ENCODE measurements around the gene GMPPB. TPM values are rescaled to one million over a fixed set of nuclear protein-coding genes. Genes with fewer than 3 reads are reported as not detected.

Gene GMPPB
- total and polyA plus RNA-seq, 4 donors, result 12.6 to 57.8 (median 35.6) TPM

DNA sequence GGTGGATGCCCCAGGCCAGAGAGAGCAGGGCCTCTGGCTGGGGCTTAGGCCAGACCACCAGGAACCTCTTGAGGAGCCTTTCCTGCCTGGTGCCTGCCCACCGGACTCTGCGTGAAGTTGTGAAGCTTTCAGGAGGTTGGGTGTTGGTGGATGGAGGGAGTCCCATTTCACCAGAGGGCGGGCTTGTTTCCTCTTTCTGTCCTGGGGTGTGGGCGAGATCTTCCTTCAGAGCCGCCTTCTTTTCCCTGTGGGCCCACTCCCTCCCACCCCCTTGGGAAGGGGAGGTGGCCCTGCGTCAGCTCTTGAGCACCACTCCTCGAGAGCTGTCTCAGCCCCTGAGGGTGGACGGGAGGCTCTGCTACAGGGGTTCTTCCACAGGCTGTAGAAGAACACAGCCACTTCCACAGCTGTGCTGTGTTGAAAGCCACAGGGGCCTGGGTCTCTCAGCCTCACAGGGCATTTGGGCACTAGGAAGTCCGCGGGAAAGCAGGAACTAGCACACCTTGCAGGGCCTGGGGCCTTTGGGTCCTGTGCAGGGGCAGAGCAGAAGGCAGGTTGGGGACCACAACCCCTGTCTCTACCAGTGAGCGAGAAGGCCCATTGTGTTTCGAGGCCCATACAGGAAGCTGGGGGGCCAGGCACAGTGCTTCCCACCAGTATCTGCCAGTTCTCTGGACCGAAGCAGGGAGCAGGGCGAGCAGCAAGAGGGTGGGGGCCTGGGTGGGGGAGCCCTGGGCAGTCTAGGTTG is 6.4 kb downstream of the GMPPB start:
- WGBS, result 97% methylated on average over 14 of the region's 14 CpGs
- no peak for DNase-seq (ENCODE audit: low spot score)
- TF ChIP-seq YY1 (IDR thresholded peaks at IDR 0.05), result no peak
- no peak for TF ChIP-seq HNF4G (IDR thresholded peaks at IDR 0.05)
- no peak for TF ChIP-seq GABPA (IDR thresholded peaks at IDR 0.05 in 1 of 2, conservative IDR thresholded peaks at IDR 0.05 in 1 of 2)
- TF ChIP-seq RXRA (IDR thresholded peaks at IDR 0.05), result no peak
- no peak for TF ChIP-seq JUND (IDR thresholded peaks at IDR 0.05)
- TF ChIP-seq RAD21 (IDR thresholded peaks at IDR 0.05), result no peak
- TF ChIP-seq HNF4A (conservative IDR thresholded peaks at IDR 0.05), result no peak
- no peak for TF ChIP-seq EGR1 (IDR thresholded peaks at IDR 0.05; ENCODE audit: low read depth in 2 of 2)
- TF ChIP-seq FOXA2 (IDR thresholded peaks at IDR 0.05), result no peak
- no peak for TF ChIP-seq FOXA1 (IDR thresholded peaks at IDR 0.05)
- H3K9ac ChIP-seq (ENCODE audit: low read depth in 1 of 2, low read length in 2 of 2), result no peak overlapping the region
- H3K4me1 ChIP-seq (ENCODE audit: control insufficient read depth in 4 of 4, insufficient read depth in 4 of 4, low read length in 3 of 4), result peaks cover 4 to 18% (median 9%) of the 10 kb centered on the region in 4 donors
- H3K4me3 ChIP-seq (ENCODE audit: low read depth in 1 of 3, low read length in 3 of 3), result no peak overlapping the region
- H3K9me3 ChIP-seq (ENCODE audit: control insufficient read depth in 4 of 4, low read length in 3 of 4), result no peaks in the 10 kb centered on the region
- no peak overlapping the region for H3K27ac ChIP-seq (ENCODE audit: low read depth in 1 of 2, low read length in 2 of 2)
- no peaks in the 10 kb centered on the region for H3K27me3 ChIP-seq (ENCODE audit: control insufficient read depth in 4 of 4, insufficient read depth in 4 of 4, low read length in 3 of 4)
- H3K36me3 ChIP-seq (ENCODE audit: control insufficient read depth in 4 of 4, insufficient read depth in 3 of 4, low read depth in 1 of 4, low read length in 3 of 4), result peaks cover 6 to 68% (median 23%) of the 10 kb centered on the region in 4 donors

DNA sequence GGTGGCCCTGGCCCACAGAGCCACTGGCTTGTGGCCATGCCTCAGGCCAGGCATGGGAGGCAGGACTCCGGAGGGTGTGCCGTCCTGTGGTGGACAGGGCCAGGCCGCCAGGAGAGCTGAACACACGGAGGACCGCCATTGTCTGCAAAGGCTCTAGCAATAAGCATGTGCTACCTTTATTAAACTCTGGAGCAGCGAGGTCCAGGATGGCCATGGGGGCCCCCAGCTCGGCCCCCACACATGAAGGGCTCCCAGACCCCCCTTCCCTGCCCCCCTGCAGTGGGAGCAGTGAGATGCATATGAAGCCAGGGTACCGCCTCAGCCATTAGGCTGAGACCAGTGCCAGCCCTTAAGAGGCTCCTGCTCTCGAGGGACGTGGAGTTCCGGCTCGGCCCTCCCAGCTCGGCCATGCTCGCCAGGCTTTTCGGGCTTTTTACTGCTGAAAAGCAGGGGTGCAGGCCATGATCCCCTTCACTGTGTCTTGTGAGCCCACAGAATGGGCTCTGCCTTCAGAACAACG is 7.0 kb downstream of the GMPPB start:
- Histone ChIP-seq H3K27me3 (ENCODE audit: control insufficient read depth in 4 of 4, insufficient read depth in 4 of 4, low read length in 3 of 4) (no peaks in the 10 kb centered on the region), H3K27ac (ENCODE audit: low read depth in 1 of 2, low read length in 2 of 2) (no peak overlapping the region), H3K36me3 (ENCODE audit: control insufficient read depth in 4 of 4, insufficient read depth in 3 of 4, low read depth in 1 of 4, low read length in 3 of 4) (peaks cover 6 to 69% (median 21%) of the 10 kb centered on the region in 4 donors), H3K9ac (ENCODE audit: low read depth in 1 of 2, low read length in 2 of 2) (no peak overlapping the region), H3K4me1 (ENCODE audit: control insufficient read depth in 4 of 4, insufficient read depth in 4 of 4, low read length in 3 of 4) (peaks cover 2 to 14% (median 7%) of the 10 kb centered on the region in 4 donors), H3K4me3 (ENCODE audit: low read depth in 1 of 3, low read length in 3 of 3) (no peak overlapping the region), H3K9me3 (ENCODE audit: control insufficient read depth in 4 of 4, low read length in 3 of 4) (no peaks in the 10 kb centered on the region)
- 97% methylated on average over 16 of the region's 16 CpGs for WGBS
- DNase-seq (ENCODE audit: low spot score), result no peak
- TF ChIP-seq GABPA (IDR thresholded peaks at IDR 0.05 in 1 of 2, conservative IDR thresholded peaks at IDR 0.05 in 1 of 2) (no peak), SP1 (IDR thresholded peaks at IDR 0.05) (no peak), TAF1 (conservative IDR thresholded peaks at IDR 0.05) (no peak), JUND (IDR thresholded peaks at IDR 0.05) (no peak)

DNA sequence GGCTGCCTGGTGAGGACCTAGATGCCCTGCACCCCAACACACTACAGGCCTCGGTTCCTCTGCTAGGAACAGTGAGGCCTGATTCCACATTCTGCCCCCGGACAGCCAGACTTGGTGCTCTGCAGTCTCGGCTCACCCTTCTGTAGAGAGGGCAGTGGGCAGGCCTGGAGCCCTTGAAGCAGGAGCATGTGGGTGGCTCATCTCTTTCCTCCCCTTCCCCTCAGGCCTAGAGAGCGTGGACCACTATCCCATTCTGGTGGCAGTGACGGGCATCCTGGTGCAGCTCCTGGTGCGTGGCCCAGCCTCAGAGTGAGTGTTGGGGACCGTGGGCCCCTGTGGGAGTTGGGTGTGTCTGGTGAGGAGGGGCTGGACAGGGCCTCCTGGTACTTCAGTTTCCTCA is 7.6 kb downstream of the GMPPB start:
- Histone ChIP-seq H3K9ac (ENCODE audit: low read depth in 1 of 2, low read length in 2 of 2) (no peak overlapping the region), H3K4me1 (ENCODE audit: control insufficient read depth in 4 of 4, insufficient read depth in 4 of 4, low read length in 3 of 4) (peaks cover 2 to 14% (median 7%) of the 10 kb centered on the region in 4 donors), H3K27ac (ENCODE audit: low read depth in 1 of 2, low read length in 2 of 2) (no peak overlapping the region), H3K4me3 (ENCODE audit: low read depth in 1 of 3, low read length in 3 of 3) (no peak overlapping the region), H3K36me3 (ENCODE audit: control insufficient read depth in 4 of 4, insufficient read depth in 3 of 4, low read depth in 1 of 4, low read length in 3 of 4) (peaks cover 6 to 68% (median 23%) of the 10 kb centered on the region in 4 donors), H3K27me3 (ENCODE audit: control insufficient read depth in 4 of 4, insufficient read depth in 4 of 4, low read length in 3 of 4) (no peaks in the 10 kb centered on the region), H3K9me3 (ENCODE audit: control insufficient read depth in 4 of 4, low read length in 3 of 4) (no peaks in the 10 kb centered on the region)
- DNase-seq (ENCODE audit: low spot score), result no peak
- TF ChIP-seq FOXA1 (IDR thresholded peaks at IDR 0.05) (no peak), HNF4G (IDR thresholded peaks at IDR 0.05) (no peak), RXRA (IDR thresholded peaks at IDR 0.05) (no peak), SP1 (IDR thresholded peaks at IDR 0.05) (no peak), RAD21 (IDR thresholded peaks at IDR 0.05) (no peak), TAF1 (conservative IDR thresholded peaks at IDR 0.05) (no peak), JUND (IDR thresholded peaks at IDR 0.05) (no peak), FOXA2 (IDR thresholded peaks at IDR 0.05) (no peak), EGR1 (IDR thresholded peaks at IDR 0.05; ENCODE audit: low read depth in 2 of 2) (no peak), NR2F2 (IDR thresholded peaks at IDR 0.05) (no peak), YY1 (IDR thresholded peaks at IDR 0.05) (no peak), HNF4A (conservative IDR thresholded peaks at IDR 0.05) (no peak), GABPA (IDR thresholded peaks at IDR 0.05 in 1 of 2, conservative IDR thresholded peaks at IDR 0.05 in 1 of 2) (no peak)
- TF ChIP-seq, protein P1, sequence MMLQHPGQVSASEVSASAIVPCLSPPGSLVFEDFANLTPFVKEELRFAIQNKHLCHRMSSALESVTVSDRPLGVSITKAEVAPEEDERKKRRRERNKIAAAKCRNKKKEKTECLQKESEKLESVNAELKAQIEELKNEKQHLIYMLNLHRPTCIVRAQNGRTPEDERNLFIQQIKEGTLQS (IDR thresholded peaks at IDR 0.05), result no peak
- TF ChIP-seq, protein P2, sequence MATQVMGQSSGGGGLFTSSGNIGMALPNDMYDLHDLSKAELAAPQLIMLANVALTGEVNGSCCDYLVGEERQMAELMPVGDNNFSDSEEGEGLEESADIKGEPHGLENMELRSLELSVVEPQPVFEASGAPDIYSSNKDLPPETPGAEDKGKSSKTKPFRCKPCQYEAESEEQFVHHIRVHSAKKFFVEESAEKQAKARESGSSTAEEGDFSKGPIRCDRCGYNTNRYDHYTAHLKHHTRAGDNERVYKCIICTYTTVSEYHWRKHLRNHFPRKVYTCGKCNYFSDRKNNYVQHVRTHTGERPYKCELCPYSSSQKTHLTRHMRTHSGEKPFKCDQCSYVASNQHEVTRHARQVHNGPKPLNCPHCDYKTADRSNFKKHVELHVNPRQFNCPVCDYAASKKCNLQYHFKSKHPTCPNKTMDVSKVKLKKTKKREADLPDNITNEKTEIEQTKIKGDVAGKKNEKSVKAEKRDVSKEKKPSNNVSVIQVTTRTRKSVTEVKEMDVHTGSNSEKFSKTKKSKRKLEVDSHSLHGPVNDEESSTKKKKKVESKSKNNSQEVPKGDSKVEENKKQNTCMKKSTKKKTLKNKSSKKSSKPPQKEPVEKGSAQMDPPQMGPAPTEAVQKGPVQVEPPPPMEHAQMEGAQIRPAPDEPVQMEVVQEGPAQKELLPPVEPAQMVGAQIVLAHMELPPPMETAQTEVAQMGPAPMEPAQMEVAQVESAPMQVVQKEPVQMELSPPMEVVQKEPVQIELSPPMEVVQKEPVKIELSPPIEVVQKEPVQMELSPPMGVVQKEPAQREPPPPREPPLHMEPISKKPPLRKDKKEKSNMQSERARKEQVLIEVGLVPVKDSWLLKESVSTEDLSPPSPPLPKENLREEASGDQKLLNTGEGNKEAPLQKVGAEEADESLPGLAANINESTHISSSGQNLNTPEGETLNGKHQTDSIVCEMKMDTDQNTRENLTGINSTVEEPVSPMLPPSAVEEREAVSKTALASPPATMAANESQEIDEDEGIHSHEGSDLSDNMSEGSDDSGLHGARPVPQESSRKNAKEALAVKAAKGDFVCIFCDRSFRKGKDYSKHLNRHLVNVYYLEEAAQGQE (IDR thresholded peaks at IDR 0.05), result no peak
- TF ChIP-seq, protein P3, sequence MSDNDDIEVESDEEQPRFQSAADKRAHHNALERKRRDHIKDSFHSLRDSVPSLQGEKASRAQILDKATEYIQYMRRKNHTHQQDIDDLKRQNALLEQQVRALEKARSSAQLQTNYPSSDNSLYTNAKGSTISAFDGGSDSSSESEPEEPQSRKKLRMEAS (IDR thresholded peaks at IDR 0.05), result no peak
- TF ChIP-seq, protein P4, sequence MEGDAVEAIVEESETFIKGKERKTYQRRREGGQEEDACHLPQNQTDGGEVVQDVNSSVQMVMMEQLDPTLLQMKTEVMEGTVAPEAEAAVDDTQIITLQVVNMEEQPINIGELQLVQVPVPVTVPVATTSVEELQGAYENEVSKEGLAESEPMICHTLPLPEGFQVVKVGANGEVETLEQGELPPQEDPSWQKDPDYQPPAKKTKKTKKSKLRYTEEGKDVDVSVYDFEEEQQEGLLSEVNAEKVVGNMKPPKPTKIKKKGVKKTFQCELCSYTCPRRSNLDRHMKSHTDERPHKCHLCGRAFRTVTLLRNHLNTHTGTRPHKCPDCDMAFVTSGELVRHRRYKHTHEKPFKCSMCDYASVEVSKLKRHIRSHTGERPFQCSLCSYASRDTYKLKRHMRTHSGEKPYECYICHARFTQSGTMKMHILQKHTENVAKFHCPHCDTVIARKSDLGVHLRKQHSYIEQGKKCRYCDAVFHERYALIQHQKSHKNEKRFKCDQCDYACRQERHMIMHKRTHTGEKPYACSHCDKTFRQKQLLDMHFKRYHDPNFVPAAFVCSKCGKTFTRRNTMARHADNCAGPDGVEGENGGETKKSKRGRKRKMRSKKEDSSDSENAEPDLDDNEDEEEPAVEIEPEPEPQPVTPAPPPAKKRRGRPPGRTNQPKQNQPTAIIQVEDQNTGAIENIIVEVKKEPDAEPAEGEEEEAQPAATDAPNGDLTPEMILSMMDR (IDR thresholded peaks at IDR 0.05; ENCODE audit: low read depth, low read length, missing input control), result no peak
- TF ChIP-seq, protein P5, sequence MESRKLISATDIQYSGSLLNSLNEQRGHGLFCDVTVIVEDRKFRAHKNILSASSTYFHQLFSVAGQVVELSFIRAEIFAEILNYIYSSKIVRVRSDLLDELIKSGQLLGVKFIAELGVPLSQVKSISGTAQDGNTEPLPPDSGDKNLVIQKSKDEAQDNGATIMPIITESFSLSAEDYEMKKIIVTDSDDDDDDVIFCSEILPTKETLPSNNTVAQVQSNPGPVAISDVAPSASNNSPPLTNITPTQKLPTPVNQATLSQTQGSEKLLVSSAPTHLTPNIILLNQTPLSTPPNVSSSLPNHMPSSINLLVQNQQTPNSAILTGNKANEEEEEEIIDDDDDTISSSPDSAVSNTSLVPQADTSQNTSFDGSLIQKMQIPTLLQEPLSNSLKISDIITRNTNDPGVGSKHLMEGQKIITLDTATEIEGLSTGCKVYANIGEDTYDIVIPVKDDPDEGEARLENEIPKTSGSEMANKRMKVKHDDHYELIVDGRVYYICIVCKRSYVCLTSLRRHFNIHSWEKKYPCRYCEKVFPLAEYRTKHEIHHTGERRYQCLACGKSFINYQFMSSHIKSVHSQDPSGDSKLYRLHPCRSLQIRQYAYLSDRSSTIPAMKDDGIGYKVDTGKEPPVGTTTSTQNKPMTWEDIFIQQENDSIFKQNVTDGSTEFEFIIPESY (IDR thresholded peaks at IDR 0.05), result no peak
- WGBS, result 96% methylated on average over 7 of the region's 7 CpGs

Data from liver (tissue), 9 donors.